Astrocyte (in vitro differentiated cells and primary cell): ENCODE data around the gene MECP2. TPM values are rescaled to one million over a fixed set of nuclear protein-coding genes. Genes with fewer than 3 reads are reported as not detected.
A peak's percentile ranks its signal among the peaks of the same experiment; 100 is the strongest.

Experiments
- DNase-seq: peaks from one replicate; pipeline ENCODE4 v3.0.0-alpha.2; 2010; ENCODE audit warnings: low read depth
- FAIRE-seq: peaks from 2 replicates; lab custom pipeline; 2011; peaks lifted over from hg19 to GRCh38; lab: Jason Lieb, UNC
- H2AFZ ChIP-seq: 2 replicates; pipeline ENCODE4 v1.6.0; 2012; ENCODE audit warnings: low read depth, low read length, inconsistent platforms
- H3K27ac ChIP-seq: 2 replicates; pipeline ENCODE4 v1.5.1; 2011; ENCODE audit warnings: low read depth, low read length, inconsistent platforms
- H3K27me3 ChIP-seq: 2 replicates; pipeline ENCODE4 v1.6.0; 2011; ENCODE audit warnings: low read length, inconsistent platforms; ENCODE audit not compliant: insufficient read depth
- H3K36me3 ChIP-seq: 2 replicates; pipeline ENCODE4 v1.5.1; 2011; ENCODE audit warnings: low read length, inconsistent platforms; ENCODE audit not compliant: insufficient read depth
- H3K4me1 ChIP-seq: 2 replicates; pipeline ENCODE4 v1.5.1; 2011; ENCODE audit warnings: low read length, inconsistent platforms; ENCODE audit not compliant: insufficient read depth
- H3K4me2 ChIP-seq: 2 replicates; pipeline ENCODE4 v1.6.0; 2012; ENCODE audit warnings: low read length, inconsistent platforms
- H3K4me3 ChIP-seq: 2 replicates; pipeline ENCODE4 v1.5.1; 2011; ENCODE audit warnings: low read depth, mild to moderate bottlenecking, low read length, inconsistent platforms; ENCODE audit not compliant: insufficient read depth
- H3K79me2 ChIP-seq: 2 replicates; pipeline ENCODE4 v1.6.0; 2012; ENCODE audit warnings: mild to moderate bottlenecking, low read length, inconsistent platforms; ENCODE audit not compliant: insufficient read depth
- H3K9ac ChIP-seq: 2 replicates; pipeline ENCODE4 v1.6.0; 2012; ENCODE audit warnings: mild to moderate bottlenecking, low read length, inconsistent platforms
- H3K9me3 ChIP-seq: 2 replicates; pipeline ENCODE4 v1.5.1; 2012; ENCODE audit warnings: low read depth, mild to moderate bottlenecking, low read length, inconsistent platforms; ENCODE audit not compliant: insufficient read depth
- H4K20me1 ChIP-seq: 2 replicates; pipeline ENCODE4 v1.6.0; 2012; ENCODE audit warnings: low read length, inconsistent platforms; ENCODE audit not compliant: insufficient read depth
- H3K27ac Mint-ChIP-seq: one replicate; pipeline ENCODE4 v1.8.0; 2021; ENCODE audit warnings: mild to moderate bottlenecking, mixed read lengths; ENCODE audit not compliant: unreplicated experiment
- H3K27me3 Mint-ChIP-seq: one replicate; pipeline ENCODE4 v1.8.0; 2021; ENCODE audit warnings: low read depth, mixed read lengths; ENCODE audit not compliant: unreplicated experiment
- H3K36me3 Mint-ChIP-seq: one replicate; pipeline ENCODE4 v1.8.0; 2021; ENCODE audit warnings: low read depth, mixed read lengths; ENCODE audit not compliant: unreplicated experiment
- H3K4me1 Mint-ChIP-seq: one replicate; pipeline ENCODE4 v1.8.0; 2021; ENCODE audit warnings: low read depth, mixed read lengths; ENCODE audit not compliant: unreplicated experiment
- H3K4me3 Mint-ChIP-seq: one replicate; pipeline ENCODE4 v1.8.0; 2021; ENCODE audit warnings: mild to moderate bottlenecking, moderate library complexity, mixed read lengths; ENCODE audit not compliant: unreplicated experiment
- H3K9me3 Mint-ChIP-seq: one replicate; pipeline ENCODE4 v1.8.0; 2021; ENCODE audit warnings: mild to moderate bottlenecking, mixed read lengths; ENCODE audit not compliant: unreplicated experiment
- EZH2 ChIP-seq: IDR thresholded peaks from 2 replicates; pipeline ENCODE4 v1.6.1; 2012; ENCODE audit warnings: mild to moderate bottlenecking, low read length, inconsistent platforms; ENCODE audit not compliant: insufficient read depth
- total RNA-seq: library from RNA; stranded (reverse); gene quantifications from 2 replicates; pipeline ENCODE4 v1.2.1, GENCODE V29; 2021
- TF ChIP-seq, protein P1 (sequence below): IDR thresholded peaks from 2 replicates; pipeline ENCODE4 v1.5.1; 2011; ENCODE audit warnings: low read depth, mild to moderate bottlenecking, inconsistent platforms, low read length, moderate library complexity; ENCODE audit not compliant: insufficient read depth

MECP2 gene
- total RNA-seq, 1 donor from 2014 or later, result 36.2 TPM

DNA sequence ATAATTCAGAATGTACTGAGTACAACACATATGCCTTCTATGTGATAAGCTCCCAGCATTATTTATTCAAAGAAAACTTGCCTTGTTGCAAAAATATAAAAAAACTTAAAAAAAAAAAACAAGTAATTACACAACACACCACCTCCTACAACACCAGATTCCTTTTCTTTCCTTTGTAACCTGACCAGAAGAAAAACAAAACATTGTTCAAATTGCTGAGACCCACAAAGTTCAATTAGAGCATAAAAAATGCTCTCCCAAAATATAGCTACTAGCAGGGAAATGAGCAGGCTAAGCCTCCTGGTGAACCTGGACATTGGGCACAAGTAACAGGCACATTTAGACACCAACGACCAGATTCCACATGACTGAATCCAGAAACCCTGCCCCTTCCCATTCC is 38.3 kb downstream of the MECP2 start:
- H3K9me3 Mint-ChIP-seq, result no peaks in the 10 kb centered on the region
- H3K36me3 Mint-ChIP-seq, result peaks cover 4% of the 10 kb centered on the region
- FAIRE-seq, result no peak

DNA sequence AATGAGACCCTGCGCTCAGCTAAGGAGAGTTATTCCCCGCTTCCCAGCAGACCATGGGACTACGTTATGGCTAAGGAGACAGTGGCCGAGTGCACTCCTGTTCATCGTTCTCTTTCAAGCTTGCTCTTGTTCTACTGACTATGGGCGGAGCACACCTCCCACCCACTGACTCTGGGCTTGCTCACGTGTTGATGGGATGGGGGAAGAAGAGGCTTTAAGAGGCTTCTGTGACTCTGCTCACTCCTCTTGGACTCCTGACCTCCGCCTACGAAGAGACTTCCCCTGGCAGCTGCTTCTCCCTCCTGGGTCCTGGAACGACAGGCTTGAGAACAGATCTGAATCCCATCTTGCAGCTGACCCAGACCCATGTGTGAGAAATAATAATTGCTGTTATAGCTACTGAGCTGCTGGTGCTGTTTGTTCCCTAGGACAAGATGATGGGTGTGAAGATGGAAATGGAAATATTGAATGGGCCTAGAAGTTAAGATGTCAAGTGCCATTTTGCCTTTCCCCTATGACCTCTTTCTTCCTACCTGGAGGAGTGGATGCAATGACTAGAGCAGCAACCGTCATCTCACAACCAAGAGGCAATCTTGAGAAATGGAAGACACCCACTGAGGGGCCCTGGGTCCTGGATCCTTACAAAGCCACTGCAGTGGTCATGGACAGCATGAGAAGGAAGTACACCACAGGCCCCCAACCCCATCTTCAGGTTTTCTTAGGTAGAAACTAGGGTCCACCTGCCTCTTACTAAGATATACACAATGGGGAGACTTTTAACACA is 39.1 kb downstream of the MECP2 start:
- H3K9me3 ChIP-seq, result no peaks in the 10 kb centered on the region
- H3K9me3 Mint-ChIP-seq, result no peaks in the 10 kb centered on the region
- H3K27me3 ChIP-seq, result no peaks in the 10 kb centered on the region
- H3K4me3 ChIP-seq, result no peak overlapping the region
- H3K4me2 ChIP-seq, result peak overlapping the region; percentile 3
- peaks cover 73% of the 10 kb centered on the region for H4K20me1 ChIP-seq
- TF ChIP-seq, protein P1, sequence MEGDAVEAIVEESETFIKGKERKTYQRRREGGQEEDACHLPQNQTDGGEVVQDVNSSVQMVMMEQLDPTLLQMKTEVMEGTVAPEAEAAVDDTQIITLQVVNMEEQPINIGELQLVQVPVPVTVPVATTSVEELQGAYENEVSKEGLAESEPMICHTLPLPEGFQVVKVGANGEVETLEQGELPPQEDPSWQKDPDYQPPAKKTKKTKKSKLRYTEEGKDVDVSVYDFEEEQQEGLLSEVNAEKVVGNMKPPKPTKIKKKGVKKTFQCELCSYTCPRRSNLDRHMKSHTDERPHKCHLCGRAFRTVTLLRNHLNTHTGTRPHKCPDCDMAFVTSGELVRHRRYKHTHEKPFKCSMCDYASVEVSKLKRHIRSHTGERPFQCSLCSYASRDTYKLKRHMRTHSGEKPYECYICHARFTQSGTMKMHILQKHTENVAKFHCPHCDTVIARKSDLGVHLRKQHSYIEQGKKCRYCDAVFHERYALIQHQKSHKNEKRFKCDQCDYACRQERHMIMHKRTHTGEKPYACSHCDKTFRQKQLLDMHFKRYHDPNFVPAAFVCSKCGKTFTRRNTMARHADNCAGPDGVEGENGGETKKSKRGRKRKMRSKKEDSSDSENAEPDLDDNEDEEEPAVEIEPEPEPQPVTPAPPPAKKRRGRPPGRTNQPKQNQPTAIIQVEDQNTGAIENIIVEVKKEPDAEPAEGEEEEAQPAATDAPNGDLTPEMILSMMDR, result no peak
- TF ChIP-seq EZH2, result no peak
- no peaks in the 10 kb centered on the region for H3K27me3 Mint-ChIP-seq
- H3K27ac ChIP-seq, result no peak overlapping the region
- FAIRE-seq, result no peak
- no peak for DNase-seq
- peaks cover 8% of the 10 kb centered on the region for H3K4me1 Mint-ChIP-seq
- peaks cover 4% of the 10 kb centered on the region for H3K36me3 Mint-ChIP-seq
- peaks cover 75% of the 10 kb centered on the region for H3K79me2 ChIP-seq
- no peaks in the 10 kb centered on the region for H3K36me3 ChIP-seq
- H3K4me1 ChIP-seq, result peaks cover 8% of the 10 kb centered on the region
- no peak overlapping the region for H3K9ac ChIP-seq
- no peak overlapping the region for H3K4me3 Mint-ChIP-seq
- H2AFZ ChIP-seq, result no peak overlapping the region
- H3K27ac Mint-ChIP-seq, result no peak overlapping the region

More for the DNA sequence above, 38.3 kb downstream of the MECP2 start:
- Mint-ChIP-seq H3K4me3 (no peak overlapping the region), H3K27ac (no peak overlapping the region), H3K27me3 (no peaks in the 10 kb centered on the region), H3K4me1 (peaks cover 10% of the 10 kb centered on the region)
- no peaks in the 10 kb centered on the region for H3K27me3 ChIP-seq
- TF ChIP-seq EZH2, result no peak
- TF ChIP-seq, protein P1, result no peak
- H3K4me3 ChIP-seq, result no peak overlapping the region
- H3K27ac ChIP-seq, result no peak overlapping the region
- H3K79me2 ChIP-seq, result peaks cover 81% of the 10 kb centered on the region
- H3K36me3 ChIP-seq, result no peaks in the 10 kb centered on the region
- H3K4me1 ChIP-seq, result peaks cover 8% of the 10 kb centered on the region
- H4K20me1 ChIP-seq, result peaks cover 78% of the 10 kb centered on the region
- no peak overlapping the region for H3K4me2 ChIP-seq
- H3K9me3 ChIP-seq, result no peaks in the 10 kb centered on the region
- no peak for DNase-seq
- no peak overlapping the region for H3K9ac ChIP-seq
- H2AFZ ChIP-seq, result no peak overlapping the region

DNA sequence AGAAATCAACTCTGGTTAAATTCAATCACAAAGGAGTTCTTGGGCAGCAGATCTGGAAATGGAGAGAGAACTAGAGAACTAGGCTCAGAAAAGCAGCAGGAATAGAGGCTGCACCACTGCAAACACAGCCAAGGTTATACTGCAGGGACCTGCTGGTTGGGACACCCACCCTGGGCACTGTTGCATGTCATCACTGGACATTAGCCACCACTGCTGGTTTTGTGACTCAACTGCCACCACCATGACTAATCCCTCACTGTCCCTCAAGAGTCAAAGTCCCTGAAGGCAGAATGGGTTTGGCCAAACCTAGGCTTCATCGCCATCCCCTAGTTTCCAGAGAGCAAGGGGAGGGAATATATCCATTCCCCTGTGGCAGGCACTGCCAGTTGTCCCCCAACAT is 39.7 kb downstream of the MECP2 start:
- no peak overlapping the region for H3K27ac Mint-ChIP-seq

More for the DNA sequence above, 39.7 kb downstream of the MECP2 start:
- no peak overlapping the region for H3K9ac ChIP-seq
- H3K4me3 ChIP-seq, result no peak overlapping the region
- no peaks in the 10 kb centered on the region for H3K27me3 ChIP-seq
- no peak overlapping the region for H3K4me2 ChIP-seq
- H3K36me3 Mint-ChIP-seq, result peaks cover 4% of the 10 kb centered on the region
- no peak for FAIRE-seq
- H4K20me1 ChIP-seq, result peaks cover 74% of the 10 kb centered on the region
- H3K4me1 Mint-ChIP-seq, result peaks cover 5% of the 10 kb centered on the region
- H3K9me3 ChIP-seq, result no peaks in the 10 kb centered on the region
- DNase-seq, result no peak
- no peak for TF ChIP-seq EZH2
- TF ChIP-seq, protein P1, result no peak
- no peak overlapping the region for H2AFZ ChIP-seq
- no peaks in the 10 kb centered on the region for H3K9me3 Mint-ChIP-seq
- H3K27me3 Mint-ChIP-seq, result no peaks in the 10 kb centered on the region
- H3K27ac ChIP-seq, result no peak overlapping the region
- H3K79me2 ChIP-seq, result peaks cover 77% of the 10 kb centered on the region
- no peak overlapping the region for H3K4me3 Mint-ChIP-seq
- H3K4me1 ChIP-seq, result peaks cover 8% of the 10 kb centered on the region
- H3K36me3 ChIP-seq, result no peaks in the 10 kb centered on the region
